Endodermal cell (in vitro differentiated cells): Measurements from ENCODE around the gene VCAM1. TPM values are rescaled to one million over a fixed set of nuclear protein-coding genes. Genes with fewer than 3 reads are reported as not detected.

Source experiments
- DNase-seq: peaks from one replicate; pipeline ENCODE4 v3.0.0-alpha.2; 2017
- H3K27ac ChIP-seq: 2 replicates; pipeline ENCODE4 v1.5.1; 2013; ENCODE audit warnings: mild to moderate bottlenecking, low read depth, low read length, moderate library complexity
- H3K27me3 ChIP-seq: 2 replicates; pipeline ENCODE4 v1.6.1; 2013; ENCODE audit warnings: mild to moderate bottlenecking, low read length, moderate library complexity; ENCODE audit not compliant: insufficient read depth, control insufficient read depth, poor library complexity, severe bottlenecking
- H3K36me3 ChIP-seq: 2 replicates; pipeline ENCODE4 v1.7.0; 2013; ENCODE audit warnings: mild to moderate bottlenecking, low read length, moderate library complexity; ENCODE audit not compliant: control insufficient read depth, insufficient read depth
- H3K4me1 ChIP-seq: one replicate; pipeline ENCODE4 v1.7.0; 2013; ENCODE audit warnings: low read length; ENCODE audit not compliant: control insufficient read depth, insufficient read depth
- H3K4me3 ChIP-seq: 2 replicates; pipeline ENCODE4 v1.5.1; 2013; ENCODE audit warnings: mild to moderate bottlenecking, low read length, moderate library complexity
- H3K9ac ChIP-seq: 2 replicates; pipeline ENCODE4 v1.6.1; 2013; ENCODE audit warnings: mild to moderate bottlenecking, low read length, moderate library complexity; ENCODE audit not compliant: poor library complexity, severe bottlenecking; ENCODE audit errors: extremely low read depth
- H3K9me3 ChIP-seq: 2 replicates; pipeline ENCODE4 v1.6.1; 2013; ENCODE audit warnings: mild to moderate bottlenecking, low read length, moderate library complexity; ENCODE audit not compliant: control insufficient read depth
- H3K27ac Mint-ChIP-seq: 2 replicates; pipeline ENCODE4 v1.8.0; 2020; ENCODE audit warnings: mixed read lengths
- H3K27me3 Mint-ChIP-seq: 2 replicates; pipeline ENCODE4 v1.8.0; 2021; ENCODE audit warnings: mild to moderate bottlenecking, mixed read lengths; ENCODE audit not compliant: insufficient read depth
- H3K36me3 Mint-ChIP-seq: 2 replicates; pipeline ENCODE4 v1.8.0; 2020; ENCODE audit warnings: low read depth, mixed read lengths
- H3K4me1 Mint-ChIP-seq: 2 replicates; pipeline ENCODE4 v1.8.0; 2020; ENCODE audit warnings: mixed read lengths
- H3K4me3 Mint-ChIP-seq: 2 replicates; pipeline ENCODE4 v1.8.0; 2020; ENCODE audit warnings: mild to moderate bottlenecking, moderate library complexity, mixed read lengths
- H3K9me3 Mint-ChIP-seq: 2 replicates; pipeline ENCODE4 v1.8.0; 2020; ENCODE audit warnings: mild to moderate bottlenecking, mixed read lengths
- CTCF ChIP-seq: fragments of 200-600 bp; sonication (generic); conservative IDR thresholded peaks from 2 replicates; pipeline ENCODE4 v1.5.0; 2021; ENCODE audit warnings: antibody characterized with exemption, mild to moderate bottlenecking
- WGBS, 2 experiments: methylation state at CpG; one replicate each; pipeline versions ENCODE4 v1.1.5 to v1.1.7; 2013; ENCODE audit warnings: missing lambda C conversion rate in 2 of 2, mixed read lengths in 1 of 2; ENCODE audit not compliant: insufficient coverage in 1 of 2, insufficient read length in 1 of 2; 5-methylcytosine and 5-hydroxymethylcytosine counted together
- total RNA-seq, 2 donors: library from RNA; stranded (reverse); fragmentation: NEBNext Ultra II Directional in 1 of 2; extraction: Animal tissue kit (Norgen Biotek cat#: 25700) in 1 of 2; gene quantifications; 2 replicates in 1 of 2; 3 replicates in 1 of 2; pipeline ENCODE4 v1.2.1, GENCODE V29; 2021

The VCAM1 gene
- total RNA-seq, 2 donors from 2014 or later = 1.4 to 1.7 TPM

GRCh38 chr1:100722221-100722620 is 2.7 kb downstream of the VCAM1 start:
- peaks cover 8% of the 10 kb centered on the region for H3K27me3 Mint-ChIP-seq
- Histone ChIP-seq H3K4me3 (peak overlapping the region; percentile 81), H3K27ac (no peak overlapping the region), H3K36me3 (peaks cover 34% of the 10 kb centered on the region), H3K9ac (no peak overlapping the region), H3K9me3 (no peaks in the 10 kb centered on the region), H3K4me1 (peaks cover 8% of the 10 kb centered on the region), H3K27me3 (no peaks in the 10 kb centered on the region)
- TF ChIP-seq CTCF = no peak
- no peak overlapping the region for H3K27ac Mint-ChIP-seq
- H3K9me3 Mint-ChIP-seq = no peaks in the 10 kb centered on the region
- H3K36me3 Mint-ChIP-seq = no peaks in the 10 kb centered on the region
- DNase-seq = no peak
- no peak overlapping the region for H3K4me3 Mint-ChIP-seq
- H3K4me1 Mint-ChIP-seq = peaks cover 6% of the 10 kb centered on the region

- Histone ChIP-seq H3K9ac (no peak overlapping the region), H3K9me3 (no peaks in the 10 kb centered on the region), H3K27me3 (no peaks in the 10 kb centered on the region), H3K27ac (no peak overlapping the region), H3K4me3 (no peak overlapping the region), H3K4me1 (peaks cover 7% of the 10 kb centered on the region), H3K36me3 (peaks cover 42% of the 10 kb centered on the region)
- no peak overlapping the region for H3K4me3 Mint-ChIP-seq
- no peaks in the 10 kb centered on the region for H3K9me3 Mint-ChIP-seq
- no peaks in the 10 kb centered on the region for H3K36me3 Mint-ChIP-seq
- peaks cover 8% of the 10 kb centered on the region for H3K27me3 Mint-ChIP-seq
- no peak for TF ChIP-seq CTCF
- H3K27ac Mint-ChIP-seq = no peak overlapping the region
- H3K4me1 Mint-ChIP-seq = peaks cover 4% of the 10 kb centered on the region
- DNase-seq = no peak
Measured at GRCh38 chr1:100724281-100724680, 4.7 kb downstream of the VCAM1 start.

GRCh38 chr1:100730130-100730529 is 10.6 kb downstream of the VCAM1 start:
- H3K4me3 ChIP-seq = no peak overlapping the region
- no peak for DNase-seq
- Mint-ChIP-seq H3K4me3 (no peak overlapping the region), H3K4me1 (peaks cover 16% of the 10 kb centered on the region), H3K36me3 (no peaks in the 10 kb centered on the region), H3K9me3 (no peaks in the 10 kb centered on the region), H3K27ac (no peak overlapping the region), H3K27me3 (peaks cover 2% of the 10 kb centered on the region)
- no peak overlapping the region for H3K9ac ChIP-seq
- H3K9me3 ChIP-seq = peaks cover 7% of the 10 kb centered on the region
- no peak overlapping the region for H3K27ac ChIP-seq
- no peak for TF ChIP-seq CTCF
- no peaks in the 10 kb centered on the region for H3K4me1 ChIP-seq
- 100% methylated on average over 1 of the region's 1 CpG for WGBS, 2 experiments
- H3K36me3 ChIP-seq = peaks cover 60% of the 10 kb centered on the region
- H3K27me3 ChIP-seq = no peaks in the 10 kb centered on the region
